ENCODE measurements around the gene ITGAE. TPM values are rescaled to one million over a fixed set of nuclear protein-coding genes. Genes with fewer than 3 reads are reported as not detected.
"Not testable (repeated sequence)": the region's sequence is repeated elsewhere in the genome, so short reads cannot be mapped to it uniquely, and the experiment has no call there.

ITGAE gene
- polyA plus RNA-seq, 3 donors, result 66.6 to 102 (median 78.8) TPM

- no peak overlapping the region for H2AFZ ChIP-seq (ENCODE audit: insufficient read depth, low read depth, low read length, poor library complexity, severe bottlenecking)
- no peak overlapping the region for H3K27ac ChIP-seq (ENCODE audit: low read depth in 1 of 2, low read length in 2 of 2)
- no peaks in the 10 kb centered on the region for H3K9me3 ChIP-seq (replicated peaks in 1 of 2; ENCODE audit: control insufficient read depth in 1 of 2, insufficient read depth in 1 of 2, low read length in 2 of 2)
- no peaks in the 10 kb centered on the region for H3K36me3 Mint-ChIP-seq
- peaks cover 17 to 20% of the 10 kb centered on the region in 2 donors for H3K4me1 ChIP-seq (ENCODE audit: control insufficient read depth in 1 of 2, insufficient read depth in 2 of 2, low read length in 2 of 2)
- no peak overlapping the region for H3K4me3 ChIP-seq (replicated peaks in 1 of 3; ENCODE audit: low read depth in 2 of 3, low read length in 3 of 3)
- H3K27ac Mint-ChIP-seq, result peak overlapping the region in 1 of 7 donors; percentile 58
- H3K27me3 Mint-ChIP-seq (ENCODE audit: low read depth in 3 of 3), result peaks cover 0 to 4% (median 1%) of the 10 kb centered on the region in 3 donors
- WGBS (ENCODE audit: insufficient coverage), result 89% methylated on average over 4 of the region's 6 CpGs
- no peaks in the 10 kb centered on the region for H3K27me3 ChIP-seq (ENCODE audit: control insufficient read depth in 2 of 2, insufficient read depth in 2 of 2, low read length in 2 of 2)
- H3K79me2 ChIP-seq (ENCODE audit: insufficient read depth, low read length), result no peaks in the 10 kb centered on the region
- intact Hi-C loops (cut with micrococcal nuclease), result no loop called here
- peaks cover 29% of the 10 kb centered on the region for H3K4me1 Mint-ChIP-seq
- no peak overlapping the region for H3K4me3 Mint-ChIP-seq
- H4K20me1 ChIP-seq (ENCODE audit: insufficient read depth, low read length), result no peaks in the 10 kb centered on the region
- H3K9ac ChIP-seq (ENCODE audit: insufficient read depth, low read length, poor library complexity, severe bottlenecking), result no peak overlapping the region
- no peak overlapping the region for H3K4me2 ChIP-seq (replicated peaks; ENCODE audit: extremely low read depth, low read length, poor library complexity, severe bottlenecking)
- H3K36me3 ChIP-seq (replicated peaks in 1 of 2; ENCODE audit: control insufficient read depth in 1 of 2, insufficient read depth in 2 of 2, low read length in 2 of 2), result no peaks in the 10 kb centered on the region
- H3K9me3 Mint-ChIP-seq, result peaks cover 0 to 2% (median 0%) of the 10 kb centered on the region in 7 donors
- no peak for TF ChIP-seq CTCF (IDR thresholded peaks at IDR 0.05)
- no peak for DNase-seq
These were observed 8.5 kb downstream of the ITGAE start for GRCh38 chr17:3792481-3792880.

GRCh38 chr17:3788200-3788599 is 12.8 kb downstream of the ITGAE start:
- Mint-ChIP-seq H3K4me3 (no peak overlapping the region), H3K27ac (no peak overlapping the region), H3K27me3 (ENCODE audit: low read depth in 3 of 3) (peaks cover 1 to 4% (median 3%) of the 10 kb centered on the region in 3 donors), H3K4me1 (peaks cover 27% of the 10 kb centered on the region), H3K36me3 (no peaks in the 10 kb centered on the region), H3K9me3 (peaks cover 0 to 3% (median 1%) of the 10 kb centered on the region in 7 donors)
- Histone ChIP-seq H3K4me3 (replicated peaks in 1 of 3; ENCODE audit: low read depth in 2 of 3, low read length in 3 of 3) (no peak overlapping the region), H3K27me3 (ENCODE audit: control insufficient read depth in 2 of 2, insufficient read depth in 2 of 2, low read length in 2 of 2) (no peaks in the 10 kb centered on the region), H3K9me3 (replicated peaks in 1 of 2; ENCODE audit: control insufficient read depth in 1 of 2, insufficient read depth in 1 of 2, low read length in 2 of 2) (no peaks in the 10 kb centered on the region), H3K36me3 (replicated peaks in 1 of 2; ENCODE audit: control insufficient read depth in 1 of 2, insufficient read depth in 2 of 2, low read length in 2 of 2) (no peaks in the 10 kb centered on the region), H3K4me1 (ENCODE audit: control insufficient read depth in 1 of 2, insufficient read depth in 2 of 2, low read length in 2 of 2) (peaks cover 17 to 20% of the 10 kb centered on the region in 2 donors), H4K20me1 (ENCODE audit: insufficient read depth, low read length) (no peaks in the 10 kb centered on the region), H3K4me2 (replicated peaks; ENCODE audit: extremely low read depth, low read length, poor library complexity, severe bottlenecking) (no peak overlapping the region), H3K9ac (ENCODE audit: insufficient read depth, low read length, poor library complexity, severe bottlenecking) (no peak overlapping the region), H2AFZ (ENCODE audit: insufficient read depth, low read depth, low read length, poor library complexity, severe bottlenecking) (no peak overlapping the region), H3K79me2 (ENCODE audit: insufficient read depth, low read length) (no peaks in the 10 kb centered on the region), H3K27ac (ENCODE audit: low read depth in 1 of 2, low read length in 2 of 2) (no peak overlapping the region)
- intact Hi-C loops (cut with micrococcal nuclease), result no loop called here
- WGBS (ENCODE audit: insufficient coverage), result no CpG with 5 or more reads among the region's 2 CpGs
- no peak for TF ChIP-seq CTCF (IDR thresholded peaks at IDR 0.05)
- DNase-seq, result no peak

GRCh38 chr17:3785323-3785722 is 15.7 kb downstream of the ITGAE start:
- WGBS (ENCODE audit: insufficient coverage), result 100% methylated on average over 2 of the region's 5 CpGs
- Mint-ChIP-seq H3K4me1 (peaks cover 13% of the 10 kb centered on the region), H3K27ac (peak overlapping the region in 1 of 7 donors; percentile 42)
- H3K36me3 ChIP-seq (replicated peaks in 1 of 2; ENCODE audit: control insufficient read depth in 1 of 2, insufficient read depth in 2 of 2, low read length in 2 of 2); intact Hi-C loops (cut with micrococcal nuclease); H3K4me3 ChIP-seq (replicated peaks in 1 of 3; ENCODE audit: low read depth in 2 of 3, low read length in 3 of 3); H3K27me3 ChIP-seq (ENCODE audit: control insufficient read depth in 2 of 2, insufficient read depth in 2 of 2, low read length in 2 of 2); H3K4me3 Mint-ChIP-seq; H4K20me1 ChIP-seq (ENCODE audit: insufficient read depth, low read length); H3K9me3 Mint-ChIP-seq; H3K4me1 ChIP-seq (ENCODE audit: control insufficient read depth in 1 of 2, insufficient read depth in 2 of 2, low read length in 2 of 2); H2AFZ ChIP-seq (ENCODE audit: insufficient read depth, low read depth, low read length, poor library complexity, severe bottlenecking); H3K27me3 Mint-ChIP-seq (ENCODE audit: low read depth in 3 of 3); H3K27ac ChIP-seq (ENCODE audit: low read depth in 1 of 2, low read length in 2 of 2); H3K79me2 ChIP-seq (ENCODE audit: insufficient read depth, low read length); H3K4me2 ChIP-seq (replicated peaks; ENCODE audit: extremely low read depth, low read length, poor library complexity, severe bottlenecking); H3K36me3 Mint-ChIP-seq; H3K9ac ChIP-seq (ENCODE audit: insufficient read depth, low read length, poor library complexity, severe bottlenecking); H3K9me3 ChIP-seq (replicated peaks in 1 of 2; ENCODE audit: control insufficient read depth in 1 of 2, insufficient read depth in 1 of 2, low read length in 2 of 2); DNase-seq: not testable (repeated sequence)
